CD4-positive, alpha-beta T cell treated with Interleukin-17A for 1 hour (primary cell): ENCODE results near the gene PRR35.

Experiments used
- DNase-seq: peaks from one replicate; pipeline ENCODE4 v3.0.0-alpha.2; 2020

PRR35 gene

DNA sequence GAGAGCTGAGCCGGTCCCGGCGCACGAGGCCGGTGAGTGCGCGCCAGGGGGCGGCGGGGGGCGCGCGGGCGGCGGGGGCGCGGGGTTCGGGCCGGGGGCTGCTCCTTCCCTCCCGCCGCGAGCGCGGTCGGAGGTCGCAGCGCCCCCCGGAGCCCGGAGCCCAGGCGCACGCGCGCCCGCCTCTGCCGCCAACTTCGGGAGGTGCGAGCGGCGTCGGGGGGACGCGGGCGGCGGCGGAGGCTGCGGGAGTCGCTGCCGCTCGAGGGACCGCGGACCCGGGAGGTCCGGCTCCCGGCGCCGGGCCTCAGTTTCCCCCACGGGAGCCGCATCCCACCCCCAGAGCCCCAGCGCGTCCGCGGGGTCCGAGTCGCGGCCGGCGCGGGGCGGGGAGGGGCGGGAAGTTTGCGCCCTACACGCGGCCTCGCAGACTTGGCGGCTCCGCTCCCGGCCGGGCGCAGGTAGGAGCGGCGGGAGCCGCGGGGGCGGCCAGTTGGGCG is at the start of gene PRR35:
TSS of gene PRR35 (plus strand) at position 191 of the 497 bp plus-strand sequence. CDS start 2,901 bp downstream, outside the sequence.
- no peak for DNase-seq

DNA sequence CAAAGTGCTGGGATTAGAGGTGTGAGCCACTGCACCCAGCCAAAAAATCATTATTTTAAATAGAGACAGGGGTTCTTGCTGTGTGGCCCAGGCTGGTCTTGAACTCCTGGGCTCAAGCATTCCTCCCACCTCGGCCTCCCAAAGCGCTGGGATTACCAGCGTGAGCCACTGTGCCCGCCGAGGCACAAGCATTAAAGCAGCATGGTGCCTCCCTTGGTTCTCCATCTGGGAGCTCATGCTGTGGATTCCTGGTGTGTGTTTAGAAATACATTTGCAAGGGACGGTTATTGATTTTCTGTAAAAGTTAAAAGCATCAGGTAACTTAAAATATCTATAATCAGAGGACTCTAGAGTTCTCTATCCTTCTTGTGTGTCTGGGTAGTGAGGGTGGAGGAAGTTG is 47.4 kb upstream of the PRR35 start:
- no peak for DNase-seq

DNA sequence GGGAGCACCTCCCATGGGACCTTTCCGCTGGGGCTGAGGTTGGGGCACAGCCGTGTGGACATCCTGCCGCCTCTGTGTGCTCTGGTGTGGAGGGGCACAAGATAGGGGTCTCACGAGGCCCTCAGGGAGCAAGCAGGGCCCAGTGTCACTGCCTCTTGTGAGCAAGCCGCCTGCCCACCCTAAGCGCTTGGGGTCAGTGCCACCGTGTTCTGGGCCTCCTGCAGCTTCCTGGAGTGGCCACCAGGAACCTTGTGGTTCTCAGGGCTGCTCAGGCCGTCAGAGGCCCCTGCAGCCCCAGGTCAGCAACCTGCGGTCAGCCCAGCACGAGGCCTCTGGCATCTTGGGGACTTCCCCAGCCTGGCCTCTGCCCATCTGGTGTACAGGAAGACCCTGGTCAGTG is 46.2 kb upstream of the PRR35 start:
- DNase-seq, result no peak

DNA sequence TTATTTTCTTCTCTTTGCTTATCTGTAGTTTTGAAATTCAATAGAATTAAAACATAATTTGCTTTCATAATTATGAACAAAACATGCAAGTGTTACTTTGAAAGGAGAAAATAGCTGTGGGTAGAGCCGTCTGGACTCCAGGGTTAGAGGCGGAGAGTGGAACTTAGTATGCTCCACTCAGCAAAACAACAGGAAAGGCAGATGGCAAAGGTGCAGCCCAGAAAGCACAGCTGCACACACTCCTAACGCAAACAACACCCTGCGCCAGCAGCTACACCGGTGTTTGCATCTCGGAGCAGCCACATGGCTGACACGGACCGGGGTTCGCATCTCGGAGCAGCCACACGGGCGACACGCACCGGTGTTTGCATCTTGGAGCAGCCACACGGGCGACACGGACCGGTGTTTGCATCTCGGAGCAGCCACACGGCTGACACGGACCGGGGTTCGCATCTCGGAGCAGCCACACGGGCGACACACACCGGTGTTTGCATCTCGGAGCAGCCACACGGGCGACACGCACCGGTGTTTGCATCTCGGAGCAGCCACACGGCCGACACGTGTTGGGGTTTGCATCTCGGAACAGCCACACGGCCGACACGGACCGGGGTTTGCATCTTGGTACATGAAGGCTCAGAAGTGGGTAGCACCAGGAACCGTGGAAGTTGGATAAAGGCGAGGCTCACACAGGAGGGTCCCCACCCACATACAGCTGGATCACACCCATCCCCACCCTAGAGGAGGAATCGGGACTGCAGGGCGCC is 44.8 kb upstream of the PRR35 start:
- DNase-seq, result no peak

DNA sequence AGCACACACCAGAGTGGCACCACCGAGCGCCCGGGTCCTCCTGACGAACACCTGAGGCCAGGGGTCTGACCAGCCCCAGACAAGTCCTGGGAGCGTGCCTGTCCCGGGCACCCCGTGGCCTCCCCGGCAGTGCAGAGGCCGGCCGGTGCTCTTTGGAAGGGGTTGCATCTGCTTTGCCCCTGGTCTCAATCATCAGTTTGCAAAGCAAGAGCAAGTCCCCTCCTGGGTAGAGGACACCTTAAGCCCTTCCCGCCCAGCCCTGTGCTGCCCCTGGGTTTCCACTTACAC is 44.3 kb upstream of the PRR35 start:
- DNase-seq, result no peak

DNA sequence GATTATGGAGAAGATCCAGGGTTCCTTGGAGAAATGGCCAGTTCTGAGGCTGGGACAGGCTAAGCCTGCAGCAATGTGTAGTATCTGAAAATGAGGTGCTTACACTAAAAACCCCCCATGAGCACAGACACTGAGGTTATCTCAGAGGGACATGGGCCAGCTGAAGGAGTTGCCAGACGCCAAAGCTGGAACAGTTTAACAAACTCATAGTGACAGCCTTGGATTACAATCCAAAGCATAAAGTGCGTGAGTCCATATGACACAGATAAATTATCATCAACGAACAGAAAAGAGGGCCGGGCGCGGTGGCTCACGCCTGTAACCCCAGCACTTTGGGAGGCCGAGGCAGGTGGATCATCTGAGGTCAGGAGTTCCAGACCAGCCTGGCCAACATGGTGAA is 43.9 kb upstream of the PRR35 start:
- DNase-seq, result no peak

DNA sequence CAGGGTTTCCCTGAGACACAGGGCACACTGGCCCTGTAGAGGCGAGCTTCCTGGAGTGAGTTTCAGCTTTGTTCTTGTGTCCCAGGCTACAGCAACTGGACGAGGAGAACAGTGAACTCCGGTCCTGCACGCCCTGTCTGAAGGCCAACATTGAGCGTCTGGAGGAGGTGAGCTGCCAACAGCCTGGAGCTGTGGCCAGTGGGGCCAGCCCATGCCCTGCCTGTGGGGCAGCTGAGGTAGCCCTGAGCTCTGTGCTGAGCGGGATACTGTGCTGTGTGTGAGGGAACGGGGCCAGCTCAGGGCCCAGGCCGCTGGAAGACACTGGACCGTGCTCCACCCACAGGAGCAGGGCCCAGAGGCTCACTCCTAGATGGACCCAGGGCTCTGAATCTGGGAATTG is 41.3 kb upstream of the PRR35 start:
- DNase-seq, result no peak

DNA sequence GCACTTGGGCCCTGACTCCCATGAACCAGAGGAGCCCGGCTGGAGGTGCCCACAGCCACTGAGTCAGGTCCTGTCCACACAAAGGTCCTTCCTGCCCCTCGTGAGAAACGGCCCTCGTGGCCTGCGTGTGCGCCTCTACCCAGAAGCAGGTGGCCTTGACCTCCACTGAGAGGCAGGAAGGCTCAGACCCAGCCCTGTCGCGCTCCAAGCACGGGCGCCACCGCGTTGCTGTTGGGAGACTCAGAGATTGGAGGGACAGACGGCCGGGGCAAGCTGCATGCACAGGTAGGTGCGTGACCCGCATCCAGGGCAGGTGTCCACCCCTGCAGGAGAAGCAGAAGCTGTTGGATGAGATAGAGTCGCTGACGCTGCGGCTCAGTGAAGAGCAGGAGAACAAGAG is 40.8 kb upstream of the PRR35 start:
- no peak for DNase-seq

DNA sequence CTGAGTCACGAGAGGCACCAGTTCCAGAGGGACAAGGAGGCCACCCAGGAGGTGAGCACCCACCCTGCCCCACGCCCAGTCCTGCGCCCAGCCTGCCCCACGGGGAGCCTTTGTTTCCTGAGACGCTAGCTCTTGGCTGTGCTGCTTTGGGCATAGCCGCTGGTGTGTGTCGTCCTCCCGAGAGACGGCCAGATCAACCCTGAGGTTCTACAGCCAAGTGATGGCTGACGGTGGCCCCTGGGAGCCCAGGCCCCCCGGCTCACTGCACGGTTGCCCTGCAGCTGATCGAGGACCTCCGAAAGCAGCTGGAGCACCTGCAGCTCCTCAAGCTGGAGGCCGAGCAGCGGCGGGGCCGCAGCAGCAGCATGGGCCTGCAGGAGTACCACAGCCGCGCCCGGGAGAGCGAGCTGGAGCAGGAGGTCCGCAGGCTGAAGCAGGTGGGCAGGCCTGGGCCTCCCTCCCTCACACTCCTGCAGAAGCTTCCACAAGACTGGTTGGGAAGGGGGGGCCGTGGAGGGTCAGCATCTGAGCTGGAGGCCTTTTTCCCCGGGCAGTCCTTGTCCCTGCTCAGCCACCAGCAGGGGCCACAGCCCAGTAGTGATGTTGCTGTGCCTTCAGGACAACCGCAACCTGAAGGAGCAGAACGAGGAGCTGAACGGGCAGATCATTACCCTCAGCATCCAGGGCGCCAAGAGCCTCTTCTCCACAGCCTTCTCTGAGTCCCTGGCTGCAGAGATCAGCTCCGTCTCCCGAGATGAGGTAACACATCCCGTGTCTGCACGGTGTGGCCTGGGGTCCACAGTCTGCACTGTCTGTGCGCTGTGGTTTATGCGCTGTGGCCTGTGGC is 40.1 kb upstream of the PRR35 start:
- DNase-seq, result no peak

DNA sequence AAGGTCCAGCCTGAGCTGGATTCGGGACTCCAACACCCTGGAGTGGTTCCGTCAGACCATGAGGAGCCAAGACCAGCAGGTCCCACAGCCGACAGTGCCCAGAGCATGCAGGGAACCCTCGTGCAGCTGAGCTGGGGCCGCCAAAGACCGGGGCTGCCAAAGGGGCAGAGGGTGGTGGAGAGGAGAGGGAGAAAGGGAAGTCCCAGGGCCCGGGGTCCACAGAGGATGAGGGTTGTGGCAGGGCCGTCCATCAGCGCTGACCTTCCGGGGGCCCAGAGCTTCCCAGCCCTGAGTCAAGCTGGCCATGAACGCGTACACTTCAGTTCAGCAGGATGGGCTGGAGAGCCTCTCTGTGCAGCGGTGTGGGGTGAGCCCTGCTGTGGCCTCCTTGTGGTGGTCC is 39.3 kb upstream of the PRR35 start:
- DNase-seq, result no peak

DNA sequence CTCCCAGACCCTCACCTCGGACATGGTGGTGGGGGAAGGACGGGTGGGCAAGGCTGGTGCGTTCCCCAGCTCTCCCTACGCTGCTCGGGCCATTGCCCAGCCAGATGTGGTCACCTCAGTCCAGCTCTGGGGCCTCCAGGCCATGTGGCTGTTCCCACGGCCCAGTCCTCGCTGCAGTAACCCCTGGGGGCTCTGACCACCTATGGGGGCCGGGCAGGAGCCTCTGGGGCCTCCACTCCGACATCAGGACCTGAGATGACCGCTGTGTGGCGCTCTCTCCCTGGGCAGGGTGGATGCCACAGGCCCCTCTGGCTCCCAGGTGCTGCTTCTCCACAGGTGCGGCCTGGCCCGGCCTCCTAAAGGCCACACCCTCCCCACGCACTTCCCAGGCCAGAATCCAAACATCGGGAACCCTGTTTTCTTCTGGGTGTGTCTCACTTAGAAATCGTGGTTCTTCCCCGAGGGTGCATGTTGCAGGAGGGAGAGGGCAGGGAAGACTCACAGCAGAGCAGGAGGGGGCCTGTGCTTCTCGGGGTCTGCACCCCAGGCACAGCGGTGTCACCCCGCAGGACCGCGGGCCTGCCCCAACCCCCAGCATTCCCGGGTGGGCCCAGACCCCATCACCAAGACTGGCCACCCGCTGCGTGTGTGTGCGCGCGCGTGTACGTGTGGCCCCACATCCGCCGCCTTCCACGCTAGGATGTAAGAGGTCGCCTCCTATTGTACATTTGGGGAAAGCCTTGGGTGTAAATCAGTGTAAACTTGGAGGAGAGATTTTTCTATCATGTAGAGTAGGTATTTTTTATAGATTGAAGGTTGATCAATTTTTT is 38.6 kb upstream of the PRR35 start:
- no peak for DNase-seq

DNA sequence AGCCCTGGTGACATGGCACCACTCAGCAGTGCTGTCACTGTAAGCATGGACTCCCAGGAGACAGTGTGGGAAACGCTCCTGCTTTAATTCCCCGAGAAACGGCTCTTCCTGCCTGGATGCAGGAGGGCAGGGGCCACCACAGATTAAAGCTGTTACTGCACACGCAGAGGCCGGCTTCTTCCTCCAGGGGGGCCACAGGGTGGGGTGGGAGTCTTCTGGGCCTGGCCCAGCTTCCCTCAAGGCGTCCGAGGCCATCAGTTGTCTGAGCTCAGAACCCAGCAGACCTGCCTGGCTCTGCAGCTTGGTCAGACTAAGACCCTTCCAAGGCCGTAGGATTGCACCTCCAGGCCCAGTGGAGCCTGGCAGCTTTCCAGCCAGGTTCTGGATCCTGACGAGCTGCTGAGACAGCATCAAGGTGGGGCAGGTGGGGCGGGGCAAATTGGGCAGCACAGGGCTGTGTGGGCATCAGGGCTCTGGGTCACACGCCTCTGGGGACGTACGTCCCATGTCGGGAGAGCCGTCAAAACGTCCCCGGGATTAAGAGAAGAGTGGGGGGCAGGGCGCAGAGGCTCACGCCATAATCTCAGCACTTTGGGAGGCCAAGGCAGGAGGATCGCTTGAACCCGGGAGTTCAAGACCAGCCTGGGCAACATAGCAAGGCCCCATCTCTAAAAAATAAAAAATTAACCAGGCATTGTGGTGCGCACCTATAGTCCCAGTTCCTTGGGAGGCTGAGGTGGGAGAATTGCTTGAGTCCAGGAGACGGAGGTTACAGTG is 37.7 kb upstream of the PRR35 start:
- no peak for DNase-seq

DNA sequence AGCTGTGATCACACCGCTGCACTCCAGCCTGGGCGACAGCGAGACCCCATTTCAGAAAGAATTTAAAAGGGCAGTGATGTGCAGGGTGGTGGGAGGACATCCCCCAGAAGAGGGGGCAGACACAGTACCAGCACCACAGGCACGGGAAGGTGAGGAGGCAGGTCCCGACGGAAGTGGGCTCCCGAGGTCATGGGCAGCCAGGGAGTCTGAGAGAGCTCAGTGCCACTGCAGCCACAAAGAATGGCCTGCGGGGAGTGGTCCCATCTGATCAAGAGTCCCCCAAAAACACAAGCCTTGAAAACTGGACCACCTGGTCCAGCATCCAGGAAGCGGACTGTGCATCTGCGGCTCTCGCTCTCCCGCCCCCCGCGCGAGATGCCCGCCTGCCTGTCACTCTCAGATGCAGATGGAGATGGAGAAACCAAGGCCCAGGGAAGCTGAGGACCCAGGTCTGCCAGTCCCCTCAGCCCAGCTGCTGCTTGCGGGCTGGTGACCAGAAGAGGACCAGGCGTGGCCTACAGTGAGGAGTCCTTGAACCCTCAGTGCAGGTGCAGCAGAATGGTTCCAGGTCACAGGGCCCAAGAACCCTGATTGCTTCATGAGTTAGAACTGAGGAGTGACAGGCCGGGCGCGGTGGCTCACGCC is 37.0 kb upstream of the PRR35 start:
- DNase-seq, result no peak

DNA sequence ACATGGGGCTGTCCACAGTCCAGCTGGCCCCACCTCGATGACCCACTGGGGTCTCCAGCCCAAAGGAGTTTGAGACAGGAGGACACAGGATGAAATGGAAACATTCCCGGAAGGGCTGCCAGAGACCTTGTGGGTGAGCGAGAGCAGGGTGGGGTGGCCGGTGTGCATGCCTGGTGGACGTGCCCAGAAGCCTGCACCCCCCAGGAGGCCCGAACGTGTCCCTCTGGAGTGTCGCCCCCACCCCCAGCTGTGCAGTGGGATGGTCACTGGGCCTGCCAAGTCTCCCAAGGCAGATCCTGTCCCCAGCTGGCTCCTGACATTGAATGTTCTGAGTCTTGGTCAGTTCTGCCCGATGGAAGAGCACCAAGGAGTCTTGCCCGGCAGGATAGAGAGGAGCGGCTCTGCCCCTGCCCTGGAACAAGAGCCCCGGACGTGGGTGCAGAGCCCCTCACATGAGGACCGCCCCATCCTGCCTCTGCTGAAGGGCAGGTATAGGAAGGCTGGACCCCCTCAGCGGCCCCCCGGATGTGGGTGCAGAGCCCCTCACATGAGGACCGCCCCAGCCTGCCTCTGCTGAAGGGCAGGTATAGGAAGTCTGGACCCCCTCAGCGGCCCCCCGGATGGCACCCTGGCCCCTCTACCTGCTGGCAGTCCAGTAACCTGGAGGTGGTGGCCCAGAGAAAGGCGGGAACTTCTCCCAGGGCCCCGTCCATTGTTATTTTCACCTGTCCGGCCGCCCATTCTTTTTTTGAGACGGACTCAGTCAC is 35.7 kb upstream of the PRR35 start:
- no peak for DNase-seq

DNA sequence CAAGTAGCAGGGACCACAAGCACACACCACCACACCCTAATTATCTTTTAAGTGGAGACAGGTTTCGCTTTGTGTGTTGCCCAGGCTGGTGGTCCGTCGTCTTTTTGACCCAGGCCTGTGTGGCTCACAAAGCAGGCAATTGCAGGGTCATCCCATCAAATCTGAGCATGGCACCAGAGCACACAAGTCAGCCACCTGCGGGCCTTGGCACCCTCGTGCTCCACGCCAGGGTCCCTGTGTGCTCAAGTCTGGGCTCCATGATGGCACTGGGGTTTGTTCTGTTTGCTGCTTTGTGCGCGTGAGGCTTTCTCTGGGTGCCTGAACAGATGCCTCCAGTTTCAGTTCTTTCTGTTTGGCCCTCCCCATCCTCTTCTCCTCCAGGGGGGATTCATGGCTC is 35.1 kb upstream of the PRR35 start:
- DNase-seq, result no peak

DNA sequence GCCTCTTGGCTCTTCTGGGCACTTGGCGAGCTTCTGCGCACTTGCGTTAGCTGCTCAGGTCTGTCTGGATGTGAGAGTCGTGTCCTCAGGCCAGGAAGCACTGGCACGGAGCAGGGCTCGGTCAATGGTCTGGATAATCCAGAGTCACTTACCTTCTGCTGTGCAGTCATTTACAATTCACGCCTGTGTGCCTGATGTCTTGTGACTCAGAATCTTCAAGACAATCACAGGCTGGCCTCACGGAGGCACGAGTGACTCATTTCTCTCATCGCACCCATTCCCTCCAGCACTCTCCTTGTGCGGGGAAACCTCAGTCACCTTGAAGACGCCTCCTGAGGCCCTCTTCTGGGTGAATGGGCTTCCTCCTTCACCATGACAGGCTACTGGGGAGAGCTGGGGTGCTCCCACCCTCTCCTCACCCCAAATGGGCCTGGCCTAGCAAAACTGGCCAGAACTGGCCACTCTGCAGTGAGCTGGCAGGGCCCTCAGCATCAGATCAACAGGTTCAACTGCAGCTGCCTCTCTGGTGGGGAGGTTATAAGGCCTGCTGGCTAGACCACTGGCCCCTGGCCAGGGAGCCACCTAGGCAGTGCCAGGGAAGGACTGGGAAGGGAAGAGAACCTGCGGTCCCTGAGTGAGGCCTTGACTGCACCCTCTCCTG is 34.5 kb upstream of the PRR35 start:
- DNase-seq, result peak; percentile 39

DNA sequence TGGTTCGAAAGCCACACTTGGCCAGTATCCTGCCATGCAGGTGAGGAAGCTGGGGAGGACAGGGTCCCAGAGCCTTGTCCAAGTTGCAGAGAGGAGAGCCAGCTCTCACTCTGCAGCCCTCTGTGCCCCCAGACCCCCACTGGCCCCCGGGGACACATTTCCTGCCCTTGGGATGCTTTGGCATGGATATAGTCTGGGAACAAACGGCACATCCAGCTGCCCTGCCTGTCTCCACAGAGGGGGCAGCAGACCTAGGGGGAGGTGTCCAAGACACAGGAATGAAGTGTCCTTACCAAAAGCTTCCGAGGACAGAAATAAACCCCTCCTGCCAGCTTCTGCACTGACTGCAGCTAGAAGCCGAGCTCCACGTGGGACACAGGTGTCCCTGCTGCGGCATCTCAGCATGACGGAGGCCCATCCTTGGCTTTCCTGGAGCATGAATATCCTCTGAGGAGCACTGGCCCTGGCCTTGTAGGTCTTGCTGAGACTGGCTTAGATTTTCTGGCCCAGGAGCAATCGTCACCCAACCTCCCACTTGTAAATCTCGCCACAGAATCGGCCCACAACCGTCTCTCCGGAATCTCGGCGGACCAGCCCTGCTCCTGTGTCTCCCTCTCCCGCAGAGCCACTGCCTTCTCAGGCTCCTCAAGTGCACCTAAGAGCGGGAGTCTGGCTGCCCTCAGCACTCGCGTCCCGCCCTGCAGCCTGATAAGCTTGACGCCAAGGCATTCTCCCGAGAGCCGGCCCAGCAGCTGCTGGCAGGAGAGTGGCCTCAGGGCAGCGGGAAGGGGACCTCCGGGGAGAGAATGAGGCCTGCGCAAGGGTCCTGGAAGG is 33.8 kb upstream of the PRR35 start:
- DNase-seq, result no peak

DNA sequence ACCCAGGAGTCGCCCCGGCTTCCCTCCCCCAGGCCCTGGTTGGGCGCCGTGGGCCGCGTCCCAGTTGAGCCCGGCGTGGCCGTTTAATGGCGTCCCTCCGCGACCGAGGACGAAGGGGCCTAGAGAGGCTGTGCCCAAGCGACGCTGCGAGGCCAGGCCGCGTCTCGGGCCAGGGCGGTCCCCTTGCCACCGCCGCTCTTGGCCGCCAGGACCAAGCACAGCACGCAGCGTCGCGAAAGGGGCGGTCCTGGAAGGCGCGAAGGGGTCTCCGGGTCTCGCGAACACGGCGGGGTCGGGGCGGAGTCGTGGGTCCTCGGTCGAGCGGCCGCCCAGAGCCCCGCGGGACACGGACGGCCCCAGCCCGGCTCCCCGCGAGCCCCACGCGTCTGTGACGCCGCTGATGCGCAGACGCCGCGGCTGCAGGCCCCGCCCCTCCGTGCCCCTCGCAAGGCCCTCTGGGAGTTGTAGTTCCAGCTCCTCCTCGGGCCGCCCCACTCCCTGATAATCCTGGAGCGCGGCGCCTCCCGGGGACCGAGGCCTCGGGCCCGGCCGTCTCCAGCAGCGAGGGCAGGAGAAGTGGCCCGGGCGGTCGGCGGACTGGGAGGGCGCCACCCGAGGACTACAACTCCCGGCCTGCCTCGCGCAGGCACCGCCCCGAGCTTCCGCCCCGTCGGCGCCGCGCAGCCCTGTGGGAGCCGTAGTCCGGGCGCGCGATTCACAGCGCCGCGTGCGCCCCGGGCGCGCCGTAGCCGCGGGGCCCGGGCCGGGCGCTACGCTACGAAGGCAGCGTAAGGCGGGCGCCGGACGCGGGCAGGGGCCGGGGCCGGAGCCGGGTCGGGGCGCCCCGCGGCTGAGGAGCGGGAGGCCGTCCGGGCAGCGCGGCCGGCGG is 32.9 kb upstream of the PRR35 start, which contains the start of gene CAPN15:
TSS of gene CAPN15 (plus strand) at position 698 of the 889 bp plus-strand sequence. CDS start 19,127 bp downstream, outside the sequence.
- peak; percentile 86 for DNase-seq
